Muscle layer of colon (tissue), 2 donors: Measurements from ENCODE around the gene RAB11FIP4.

Experiments used
- H3K27ac ChIP-seq: one replicate; pipeline ENCODE4 v1.7.0; 2013; ENCODE audit warnings: low read depth, mild to moderate bottlenecking, low read length, moderate library complexity
- H3K27me3 ChIP-seq, 2 donors: one replicate each; pipeline ENCODE4 v1.7.0; 2013; ENCODE audit warnings: low read length in 2 of 2, mild to moderate bottlenecking in 2 of 2; ENCODE audit not compliant: insufficient read depth in 2 of 2, control insufficient read depth in 1 of 2
- H3K36me3 ChIP-seq: one replicate; pipeline ENCODE4 v1.7.0; 2013; ENCODE audit warnings: mild to moderate bottlenecking, low read length; ENCODE audit not compliant: insufficient read depth
- H3K4me1 ChIP-seq: one replicate; pipeline ENCODE4 v1.7.0; 2013; ENCODE audit warnings: mild to moderate bottlenecking, low read length; ENCODE audit not compliant: insufficient read depth
- H3K4me3 ChIP-seq, 2 donors: one replicate each; pipeline ENCODE4 v1.7.0; 2013; ENCODE audit warnings: low read length in 2 of 2, low read depth in 1 of 2, mild to moderate bottlenecking in 1 of 2, moderate library complexity in 1 of 2
- H3K9ac ChIP-seq: one replicate; pipeline ENCODE4 v1.7.0; 2013; ENCODE audit warnings: low read length
- H3K9me3 ChIP-seq: one replicate; pipeline ENCODE4 v1.7.0; 2013; ENCODE audit warnings: mild to moderate bottlenecking, low read length
- donor health status: abdominal sarcoma.
- donor health status: Adenocarcinoma of cecum.

Gene RAB11FIP4

DNA sequence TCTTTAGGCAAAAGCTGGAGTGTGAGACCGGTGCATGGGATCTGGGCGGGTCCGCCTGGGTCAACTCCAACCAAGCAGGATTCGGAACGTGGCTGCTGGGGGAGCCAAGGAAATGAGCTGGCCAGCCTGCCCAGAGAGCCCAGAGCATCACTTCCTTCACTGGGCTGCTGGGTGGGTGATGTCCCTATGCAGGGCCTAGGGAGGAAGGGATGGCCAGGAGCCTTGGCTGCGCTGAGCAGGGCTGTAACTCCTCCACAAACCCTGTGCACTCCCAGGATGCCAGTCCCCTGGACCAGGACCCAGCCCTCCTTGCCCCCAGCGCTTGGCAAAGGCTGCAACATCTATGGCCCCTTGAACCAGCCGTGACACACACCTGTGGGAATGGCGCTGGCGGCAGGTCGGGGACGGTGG is 138.4 kb downstream of the RAB11FIP4 start:
- no peaks in the 10 kb centered on the region for H3K27me3 ChIP-seq
- H3K36me3 ChIP-seq: no peaks in the 10 kb centered on the region

DNA sequence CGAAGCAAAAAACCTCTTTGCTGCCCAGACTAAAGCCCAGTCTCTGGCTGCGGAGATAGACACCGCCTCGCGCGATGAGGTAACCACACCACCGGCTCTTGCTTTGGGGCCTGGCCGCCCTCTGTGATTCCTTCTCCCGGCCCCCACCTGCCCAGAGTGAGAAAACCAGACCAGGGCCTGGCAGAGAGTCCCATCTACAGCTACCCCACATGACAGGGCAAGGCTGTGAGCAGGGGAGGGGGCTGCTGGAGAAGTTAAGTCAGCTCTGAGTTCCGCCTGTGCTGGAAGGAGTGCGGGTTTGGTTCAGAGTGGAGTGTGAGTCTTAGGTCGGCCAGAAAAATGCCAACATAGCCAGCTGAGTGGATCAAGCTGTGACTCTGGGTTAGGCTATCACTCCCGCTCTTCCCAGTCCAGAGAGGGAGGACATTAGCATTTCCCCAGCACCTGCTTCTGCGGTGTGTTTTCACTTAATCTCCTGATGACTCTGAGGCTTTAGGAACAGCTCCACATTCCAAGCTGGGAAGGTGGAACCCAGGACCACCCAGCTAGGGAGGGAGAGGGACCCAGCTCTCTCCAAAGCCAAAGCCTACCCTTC is 139.0 kb downstream of the RAB11FIP4 start:
- Histone ChIP-seq H3K27me3 (no peaks in the 10 kb centered on the region), H3K9ac (no peak overlapping the region), H3K4me3 (no peak overlapping the region), H3K27ac (no peak overlapping the region), H3K4me1 (no peaks in the 10 kb centered on the region), H3K36me3 (no peaks in the 10 kb centered on the region), H3K9me3 (no peaks in the 10 kb centered on the region)

More for the DNA sequence above, 138.4 kb downstream of the RAB11FIP4 start:
- Histone ChIP-seq H3K4me1 (no peaks in the 10 kb centered on the region), H3K4me3 (no peak overlapping the region), H3K9ac (no peak overlapping the region), H3K9me3 (no peaks in the 10 kb centered on the region), H3K27ac (no peak overlapping the region)

DNA sequence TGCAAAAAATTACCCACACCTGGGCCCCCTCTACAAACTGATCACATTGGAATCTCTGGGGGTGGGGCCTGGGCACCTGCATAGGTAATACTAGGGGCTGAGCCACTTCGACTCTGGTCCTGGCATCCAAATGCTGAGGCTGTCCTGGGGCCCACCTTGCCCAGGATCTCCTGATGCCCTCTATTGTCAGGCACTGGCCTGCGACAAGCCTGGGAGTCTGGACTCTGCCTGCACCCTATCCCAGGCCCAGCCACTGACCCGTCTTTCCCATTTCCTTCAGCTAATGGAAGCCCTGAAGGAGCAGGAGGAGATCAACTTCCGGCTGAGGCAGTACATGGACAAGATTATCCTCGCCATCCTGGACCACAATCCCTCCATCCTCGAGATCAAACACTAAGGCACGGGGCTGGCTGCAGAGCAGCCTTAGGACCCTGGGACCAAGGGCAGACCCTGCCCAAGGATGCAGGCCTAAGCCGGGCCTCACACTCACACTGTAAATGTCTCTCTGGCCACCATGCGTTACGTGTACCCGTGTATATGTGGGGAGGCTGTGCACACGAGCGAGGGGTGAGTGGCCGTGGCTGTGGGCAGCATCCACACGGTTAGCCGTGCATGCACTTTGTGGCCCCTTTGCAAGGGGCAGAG is 140.0 kb downstream of the RAB11FIP4 start:
- Histone ChIP-seq H3K4me1 (no peaks in the 10 kb centered on the region), H3K9me3 (no peaks in the 10 kb centered on the region), H3K27me3 (no peaks in the 10 kb centered on the region), H3K9ac (no peak overlapping the region), H3K27ac (no peak overlapping the region), H3K36me3 (no peaks in the 10 kb centered on the region), H3K4me3 (no peak overlapping the region)

DNA sequence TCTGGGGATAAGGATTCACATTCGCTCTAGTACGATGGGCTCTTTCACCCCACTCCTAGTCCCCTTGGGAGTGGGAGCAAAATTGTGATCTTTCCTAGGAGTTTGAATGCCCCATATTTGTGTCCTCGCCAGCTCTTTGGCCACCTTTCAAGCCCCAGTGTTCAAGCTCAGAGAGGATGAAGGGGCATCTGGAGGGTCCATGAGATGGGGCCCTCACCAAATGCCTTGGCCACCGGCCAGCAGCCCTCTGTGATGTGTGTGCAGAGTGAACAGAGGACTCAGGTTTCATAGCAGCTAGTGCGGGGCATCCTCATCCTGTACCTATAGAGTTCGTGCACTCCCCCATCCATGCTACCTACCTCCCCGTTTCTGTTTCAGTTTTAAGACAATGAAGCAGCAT is 140.6 kb downstream of the RAB11FIP4 start:
- Histone ChIP-seq H3K9ac (no peak overlapping the region), H3K36me3 (no peaks in the 10 kb centered on the region), H3K27ac (no peak overlapping the region), H3K9me3 (no peaks in the 10 kb centered on the region), H3K4me1 (no peaks in the 10 kb centered on the region), H3K27me3 (no peaks in the 10 kb centered on the region), H3K4me3 (no peak overlapping the region)

DNA sequence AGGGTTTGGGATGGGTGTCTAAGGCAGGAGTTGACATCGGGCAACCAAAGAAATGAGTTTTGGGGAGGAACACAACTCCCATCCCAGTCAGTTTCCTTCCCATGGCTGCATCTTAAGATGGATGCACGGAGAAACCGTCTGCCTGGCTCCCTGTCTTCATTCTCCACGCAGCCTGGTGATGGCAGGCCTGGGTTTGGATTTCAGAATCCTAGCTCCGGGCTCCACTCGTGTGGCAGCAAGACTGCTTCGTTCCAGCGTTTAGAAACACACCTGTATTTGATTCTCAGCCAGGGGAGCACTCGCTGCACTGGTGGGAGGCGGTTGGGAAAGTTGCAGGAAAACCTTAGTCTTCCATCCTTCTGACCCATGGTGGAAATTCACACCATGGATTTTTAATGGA is 141.1 kb downstream of the RAB11FIP4 start:
- Histone ChIP-seq H3K9ac (no peak overlapping the region), H3K4me3 (no peak overlapping the region), H3K27ac (no peak overlapping the region), H3K9me3 (no peaks in the 10 kb centered on the region), H3K36me3 (no peaks in the 10 kb centered on the region), H3K4me1 (no peaks in the 10 kb centered on the region), H3K27me3 (no peaks in the 10 kb centered on the region)

DNA sequence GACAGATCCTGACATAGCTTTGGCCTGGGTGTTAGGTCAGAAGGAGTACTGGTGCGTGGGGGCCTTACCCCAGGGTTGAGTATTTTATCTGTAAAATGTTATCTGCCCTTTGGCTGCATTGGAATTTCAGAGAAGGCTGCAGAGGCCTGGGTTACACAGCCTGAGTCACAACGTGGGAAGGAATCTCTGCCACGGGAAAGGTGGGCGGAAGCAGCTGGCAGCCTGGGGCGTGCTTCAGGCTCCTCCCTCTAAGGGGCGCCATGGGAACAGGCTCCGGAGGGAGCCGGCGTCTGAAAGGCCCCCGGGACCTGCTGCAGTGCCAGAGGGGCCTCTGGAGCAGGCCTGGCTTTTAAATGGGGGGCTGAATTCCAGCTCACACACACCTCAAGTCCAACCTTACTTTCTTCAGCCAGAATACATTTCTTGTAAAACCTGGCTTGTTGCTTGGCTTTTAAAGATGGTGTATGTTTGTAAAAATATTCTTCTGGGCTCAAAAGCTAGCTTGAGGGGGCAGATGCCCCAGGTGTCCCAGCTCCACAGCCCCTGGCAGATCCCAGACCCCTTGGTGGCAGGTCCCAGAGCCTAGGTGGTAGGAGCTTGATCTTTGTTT is 142.2 kb downstream of the RAB11FIP4 start:
- Histone ChIP-seq H3K4me3 (no peak overlapping the region), H3K27me3 (no peaks in the 10 kb centered on the region), H3K4me1 (no peaks in the 10 kb centered on the region), H3K36me3 (no peaks in the 10 kb centered on the region), H3K9ac (no peak overlapping the region), H3K27ac (no peak overlapping the region), H3K9me3 (no peaks in the 10 kb centered on the region)

DNA sequence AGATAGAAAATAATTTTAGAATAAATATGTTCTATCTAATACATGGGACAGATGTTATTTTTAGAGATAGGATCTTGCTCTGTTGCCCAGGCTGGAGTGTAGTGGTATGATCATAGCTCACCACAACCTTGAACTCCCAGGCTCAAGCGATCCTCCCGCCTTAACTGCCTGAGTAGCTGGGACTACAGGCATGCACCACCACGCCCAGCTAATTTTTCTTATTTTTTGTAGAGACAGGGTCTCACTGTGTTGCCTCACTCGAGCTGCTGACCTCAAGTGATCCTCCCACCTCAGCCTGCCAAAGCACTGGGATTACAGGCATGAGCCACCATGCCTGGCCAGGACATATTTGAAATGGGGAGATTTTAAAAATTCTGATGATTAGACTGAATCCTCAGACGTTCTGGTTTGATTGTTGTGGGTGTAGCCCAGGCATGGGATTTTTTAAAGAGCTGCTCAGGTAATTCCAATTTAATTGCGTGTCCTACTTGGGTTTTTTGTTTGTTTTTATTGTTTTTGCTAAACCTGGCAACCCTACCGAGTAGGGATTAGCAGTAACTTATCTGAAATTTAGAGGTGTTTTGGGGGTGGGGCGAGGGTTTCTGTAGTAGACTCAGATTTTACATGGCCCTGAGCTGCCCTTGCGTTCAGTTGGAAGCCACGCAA is 142.9 kb downstream of the RAB11FIP4 start:
- H3K4me1 ChIP-seq: no peaks in the 10 kb centered on the region
- no peaks in the 10 kb centered on the region for H3K36me3 ChIP-seq
- H3K27me3 ChIP-seq: no peaks in the 10 kb centered on the region
- no peak overlapping the region for H3K9ac ChIP-seq
- H3K4me3 ChIP-seq: no peak overlapping the region
- no peaks in the 10 kb centered on the region for H3K9me3 ChIP-seq
- H3K27ac ChIP-seq: no peak overlapping the region

DNA sequence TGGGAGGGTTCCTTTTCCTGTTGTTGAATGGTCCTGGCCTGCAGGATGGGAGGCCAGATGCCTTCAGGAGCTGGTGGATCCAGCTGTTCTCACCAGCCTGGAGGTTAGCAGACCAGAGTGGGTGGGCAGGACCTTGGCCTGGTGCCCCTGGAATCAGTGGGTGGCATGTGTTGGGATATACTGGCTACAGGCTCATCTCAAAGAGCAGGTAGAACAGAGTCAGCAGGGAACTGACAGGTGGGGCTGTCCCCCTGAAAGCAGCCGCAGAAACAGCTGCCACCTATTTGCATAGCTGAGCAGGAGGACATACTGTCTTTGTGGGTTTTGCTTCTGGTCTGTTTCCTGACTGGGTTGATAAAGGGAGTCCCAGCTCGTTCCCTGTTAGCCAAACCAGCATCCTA is 144.1 kb downstream of the RAB11FIP4 start:
- Histone ChIP-seq H3K9ac (no peak overlapping the region), H3K4me1 (no peaks in the 10 kb centered on the region), H3K36me3 (no peaks in the 10 kb centered on the region), H3K4me3 (no peak overlapping the region), H3K9me3 (no peaks in the 10 kb centered on the region), H3K27me3 (no peaks in the 10 kb centered on the region), H3K27ac (no peak overlapping the region)

DNA sequence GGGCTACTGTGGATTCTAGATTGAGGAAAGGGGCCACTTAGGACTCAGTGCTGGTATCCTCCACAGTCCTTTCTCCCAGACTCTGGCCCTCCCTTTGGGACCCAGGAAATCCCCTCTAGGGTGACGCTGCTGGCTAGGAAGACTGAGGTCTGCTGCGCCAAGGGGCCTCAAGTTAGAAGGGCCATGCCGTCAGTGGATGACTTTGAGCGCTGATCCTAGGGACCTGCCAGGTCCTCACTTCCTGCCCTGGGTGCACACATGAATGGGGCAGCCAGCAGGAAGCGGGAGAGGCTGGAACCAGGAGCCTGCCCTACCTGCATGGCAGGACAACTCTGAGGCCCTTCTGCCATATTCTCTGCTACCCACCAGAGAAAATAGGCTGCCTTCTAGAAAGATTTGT is 145.0 kb downstream of the RAB11FIP4 start:
- H3K27ac ChIP-seq: no peak overlapping the region
- no peaks in the 10 kb centered on the region for H3K9me3 ChIP-seq
- H3K27me3 ChIP-seq: no peaks in the 10 kb centered on the region
- H3K4me1 ChIP-seq: no peaks in the 10 kb centered on the region
- H3K9ac ChIP-seq: no peak overlapping the region
- H3K36me3 ChIP-seq: no peaks in the 10 kb centered on the region
- H3K4me3 ChIP-seq: no peak overlapping the region

DNA sequence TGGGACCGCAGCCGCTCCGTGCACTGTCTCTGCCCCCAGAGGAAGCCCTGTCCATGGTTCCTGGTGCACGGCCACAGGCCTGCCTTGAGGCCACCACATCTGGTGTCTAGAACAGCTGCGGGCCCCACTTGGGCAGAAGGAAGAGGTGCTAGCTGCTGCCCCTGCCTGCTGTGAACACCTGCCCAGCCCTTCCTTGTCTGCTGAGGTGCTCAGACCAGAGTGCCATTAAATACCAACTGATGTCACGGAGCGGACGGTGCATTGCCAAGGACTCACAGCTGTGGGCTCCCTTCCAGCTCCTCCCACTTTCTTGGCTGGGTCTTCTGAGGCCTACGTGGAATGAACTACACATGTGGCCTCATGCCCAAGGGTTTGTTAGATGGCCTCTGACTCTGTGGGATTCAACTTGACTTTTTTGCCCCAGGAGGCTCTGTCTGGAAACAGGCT is 146.1 kb downstream of the RAB11FIP4 start:
- no peaks in the 10 kb centered on the region for H3K27me3 ChIP-seq
- H3K4me1 ChIP-seq: no peaks in the 10 kb centered on the region

DNA sequence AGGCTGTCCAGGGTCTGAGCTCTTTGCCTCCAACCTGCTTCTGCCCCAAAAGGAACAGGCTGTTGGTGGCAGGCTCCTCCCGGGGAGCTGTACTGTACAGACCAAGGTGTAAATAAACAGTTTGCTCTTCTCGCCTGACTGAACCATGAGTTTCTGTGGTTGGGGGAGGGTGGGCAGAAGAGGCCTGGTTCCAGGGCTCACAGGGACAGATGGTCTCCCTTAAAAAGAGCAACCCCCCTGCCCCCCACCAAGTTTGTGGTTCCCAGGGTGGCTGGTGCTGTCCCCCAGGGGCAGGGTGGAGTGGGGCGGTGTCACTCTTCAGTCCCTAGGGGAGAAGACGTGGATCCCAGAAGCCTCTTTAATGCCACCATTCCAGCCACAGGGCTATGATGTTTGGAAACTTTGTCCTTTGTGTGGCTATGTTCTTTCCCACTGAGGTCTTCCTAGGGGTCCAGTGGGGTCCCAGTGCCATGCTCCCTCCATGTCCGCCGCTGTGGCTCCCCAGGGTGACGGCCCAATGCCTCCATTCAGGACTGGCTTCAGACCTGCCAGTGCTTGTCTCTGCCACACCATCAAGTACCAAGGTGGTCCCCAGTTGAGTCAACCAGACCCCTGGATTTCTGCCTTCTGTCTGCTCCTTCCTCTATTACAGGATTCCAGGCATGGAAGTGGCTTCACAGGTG is 146.7 kb downstream of the RAB11FIP4 start:
- no peaks in the 10 kb centered on the region for H3K27me3 ChIP-seq
- no peak overlapping the region for H3K27ac ChIP-seq
- H3K4me3 ChIP-seq: no peak overlapping the region
- no peaks in the 10 kb centered on the region for H3K4me1 ChIP-seq
- H3K36me3 ChIP-seq: no peaks in the 10 kb centered on the region
- H3K9ac ChIP-seq: no peak overlapping the region
- no peaks in the 10 kb centered on the region for H3K9me3 ChIP-seq

More for the DNA sequence above, 146.1 kb downstream of the RAB11FIP4 start:
- H3K9ac ChIP-seq: no peak overlapping the region
- H3K27ac ChIP-seq: no peak overlapping the region
- H3K36me3 ChIP-seq: no peaks in the 10 kb centered on the region
- no peaks in the 10 kb centered on the region for H3K9me3 ChIP-seq
- H3K4me3 ChIP-seq: no peak overlapping the region
